Endometrial microvascular endothelial cells (primary cell): ENCODE measurements around the gene PIP4K2C. TPM values are rescaled to one million over a fixed set of nuclear protein-coding genes. Genes with fewer than 3 reads are reported as not detected.
"Not testable (repeated sequence)": the region's sequence is repeated elsewhere in the genome, so short reads cannot be mapped to it uniquely, and the experiment has no call there.

Source experiments
- in situ Hi-C: cut with HindIII; loops from 2 replicates; pipeline ENCODE4 v1.10.0; 2017; ENCODE audit warnings: low sequenced_read_pairs, low pct_unique_long_range_greater_than_20kb; ENCODE audit errors: inconsistent ontology term
- total RNA-seq: library from RNA; depleted of rRNA; stranded (reverse); fragments of >200 nt; gene quantifications from one replicate; pipeline ENCODE4 v1.2.3, GENCODE V29; 2015; ENCODE audit errors: inconsistent ontology term

Gene PIP4K2C
- total RNA-seq, 1 donor from 2014 or later: 12.5 TPM

DNA sequence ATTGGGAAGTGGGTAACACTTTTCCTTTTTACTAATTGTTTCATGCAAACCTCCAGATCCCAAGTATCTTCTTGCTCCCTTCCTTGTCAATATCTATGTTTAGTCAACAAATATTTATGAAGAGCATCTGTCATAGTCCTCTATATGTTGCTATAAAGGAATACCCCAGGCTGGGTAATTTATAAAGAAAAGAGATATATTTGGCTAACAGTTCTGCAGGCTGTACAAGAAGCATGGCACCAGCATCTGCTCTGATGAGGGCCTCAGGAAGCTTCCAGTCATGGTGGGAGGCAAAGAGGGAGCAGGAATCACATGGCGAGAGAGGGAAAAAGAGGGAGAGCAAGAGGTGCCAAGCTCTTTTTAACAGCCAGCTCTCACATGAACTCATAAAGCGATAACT, 36.5 kb upstream of the PIP4K2C start:
- in situ Hi-C loops: no loop called here

DNA sequence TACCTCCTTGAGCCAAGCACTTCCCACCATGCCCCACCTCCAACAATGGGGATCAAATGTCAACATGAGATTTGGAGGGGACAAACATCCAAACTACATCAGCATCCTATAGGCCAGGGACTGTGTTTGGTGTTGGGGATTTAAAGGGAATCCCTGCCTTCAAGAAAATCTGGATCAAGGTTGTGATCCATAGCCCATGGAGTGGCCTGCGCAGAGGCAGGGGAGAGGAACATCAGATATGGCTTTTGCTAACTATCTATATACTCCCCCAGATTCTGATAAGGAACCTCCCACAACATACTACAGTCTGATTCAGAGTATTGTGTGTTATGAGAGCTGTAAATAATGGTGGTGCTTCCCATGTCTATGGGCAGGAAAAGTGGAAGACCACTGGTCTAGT, 36.1 kb upstream of the PIP4K2C start:
- in situ Hi-C loops: no loop called here

DNA sequence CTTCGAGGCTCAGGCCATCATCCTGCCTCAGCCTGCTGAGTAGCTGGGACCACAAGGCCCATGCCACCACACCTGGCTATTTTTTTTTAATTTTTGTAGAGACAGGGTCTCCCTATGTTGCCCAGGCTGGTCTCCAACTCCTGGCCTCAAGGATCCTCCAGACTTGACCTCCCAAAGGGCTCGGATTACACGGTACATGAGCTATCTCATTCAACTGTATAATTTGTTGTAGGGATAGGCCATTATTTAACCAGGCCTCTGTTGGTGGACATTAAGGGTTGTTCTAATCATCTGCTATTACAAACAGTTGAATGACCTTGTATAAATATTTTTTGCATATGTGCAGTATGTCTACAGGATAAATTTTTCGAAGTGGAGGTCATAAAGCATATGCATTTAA, 32.1 kb upstream of the PIP4K2C start:
- in situ Hi-C loops: no loop called here

DNA sequence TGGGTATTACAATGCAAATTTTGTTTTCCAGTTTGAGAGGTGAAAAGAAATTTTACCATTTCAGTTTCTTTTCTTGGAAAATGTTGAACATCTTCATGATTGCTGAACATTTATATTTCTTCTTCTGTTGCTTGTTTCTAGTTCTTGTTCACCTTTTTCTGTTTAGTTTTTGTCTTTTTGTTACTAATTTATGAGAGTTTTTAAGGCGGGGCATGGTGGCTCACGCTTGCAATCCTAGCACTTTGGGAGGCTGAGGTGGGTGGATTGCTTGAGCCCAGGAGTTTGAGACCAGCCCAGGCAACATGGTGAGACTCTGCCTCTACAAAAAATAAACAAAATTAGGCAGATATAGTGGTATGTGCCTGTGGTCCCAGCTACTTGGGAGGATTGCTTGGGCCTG, 30.5 kb upstream of the PIP4K2C start:
- in situ Hi-C loops: no loop called here

DNA sequence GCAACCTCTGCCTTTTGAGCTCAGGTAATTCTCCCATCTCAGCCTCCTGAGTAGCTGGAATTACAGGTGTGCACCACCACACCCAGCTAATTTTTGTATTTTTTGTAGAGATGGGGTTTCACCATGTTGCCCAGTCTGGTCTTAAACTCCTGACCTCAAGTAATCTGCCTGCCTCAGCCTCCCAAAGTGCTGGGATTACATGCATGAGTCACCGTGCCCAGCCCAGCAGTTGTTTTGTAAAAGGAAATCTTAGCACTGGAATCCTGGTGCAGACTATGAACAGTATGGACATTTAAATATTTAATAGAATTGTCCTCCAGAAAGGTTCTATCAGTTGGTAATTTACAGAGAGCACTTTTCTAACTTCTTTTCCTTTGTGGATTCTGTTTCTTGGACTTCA, 29.9 kb upstream of the PIP4K2C start:
- in situ Hi-C loops: not testable (repeated sequence)

DNA sequence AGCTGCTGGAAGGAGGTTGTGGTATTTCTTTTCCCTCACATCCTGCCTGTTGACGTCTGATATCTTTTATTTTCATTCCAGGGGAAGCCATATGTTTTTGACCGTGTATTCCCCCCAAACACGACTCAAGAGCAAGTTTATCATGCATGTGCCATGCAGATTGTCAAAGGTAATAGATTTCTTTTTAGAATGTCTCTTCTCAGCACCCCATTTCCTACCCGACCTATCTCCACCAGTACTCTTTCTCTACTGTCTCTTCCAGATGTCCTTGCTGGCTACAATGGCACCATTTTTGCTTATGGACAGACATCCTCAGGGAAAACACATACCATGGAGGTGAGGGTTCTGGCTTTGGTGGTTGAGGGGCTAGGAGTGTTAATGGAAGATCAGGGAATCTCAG, 27.6 kb upstream of the PIP4K2C start:
- in situ Hi-C loops: no loop called here

DNA sequence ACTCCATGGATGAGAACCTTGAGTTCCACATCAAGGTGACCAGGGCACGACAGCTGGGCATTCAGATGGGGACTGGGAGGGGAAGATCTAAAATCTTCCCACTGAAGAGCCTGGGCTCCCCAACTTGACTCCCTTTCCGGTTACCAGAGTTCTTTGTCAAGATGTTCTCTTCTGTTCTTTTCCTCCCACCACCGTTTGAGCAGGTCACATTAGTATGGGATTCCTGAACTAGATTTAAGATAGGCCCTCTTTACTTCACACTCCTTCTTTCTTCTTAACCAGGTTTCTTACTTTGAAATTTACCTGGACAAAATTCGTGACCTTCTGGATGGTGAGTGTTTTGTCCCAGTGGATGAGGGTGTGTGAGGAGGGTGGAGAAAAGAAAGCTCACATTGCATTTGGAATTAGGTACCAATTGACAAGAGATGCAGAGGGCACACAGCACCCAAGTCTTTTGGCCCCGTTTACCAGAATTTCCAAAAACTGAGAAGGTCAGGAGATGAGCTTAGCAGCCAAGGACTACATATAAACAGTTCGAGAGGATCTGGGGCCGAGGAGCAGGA, 26.7 kb upstream of the PIP4K2C start:
- in situ Hi-C loops: no loop called here

DNA sequence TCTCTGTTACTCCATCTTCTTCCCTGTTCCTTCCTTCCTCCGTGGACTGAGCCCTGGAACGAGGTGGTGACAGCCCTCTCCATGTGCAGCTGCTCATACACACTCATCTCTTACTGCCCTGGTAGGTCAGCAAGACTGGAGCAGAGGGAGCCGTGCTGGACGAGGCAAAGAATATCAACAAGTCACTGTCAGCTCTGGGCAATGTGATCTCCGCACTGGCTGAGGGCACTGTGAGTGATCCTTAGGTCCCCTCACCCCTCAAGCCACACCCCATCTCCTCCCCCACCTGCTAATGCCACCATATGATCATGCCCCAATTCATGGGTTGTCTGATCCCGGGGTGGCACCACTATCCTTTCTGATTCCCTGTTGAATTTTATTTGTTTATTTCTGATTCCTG, 22.2 kb upstream of the PIP4K2C start:
- in situ Hi-C loops: no loop called here

DNA sequence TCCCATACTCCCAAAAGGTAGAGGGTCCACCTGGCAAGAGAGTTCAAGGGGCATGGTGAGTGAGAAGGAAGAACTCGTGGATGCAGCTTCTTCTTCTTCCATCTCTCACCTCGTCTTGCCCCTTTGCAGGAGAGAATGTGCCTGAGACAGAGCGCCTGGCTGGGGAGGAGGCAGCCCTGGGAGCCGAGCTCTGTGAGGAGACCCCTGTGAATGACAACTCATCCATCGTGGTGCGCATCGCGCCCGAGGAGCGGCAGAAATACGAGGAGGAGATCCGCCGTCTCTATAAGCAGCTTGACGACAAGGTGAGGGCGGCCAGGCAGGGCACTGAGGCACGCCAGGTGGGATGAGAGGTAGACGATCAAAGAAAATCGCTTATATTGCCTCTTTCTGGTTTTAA, 21.1 kb upstream of the PIP4K2C start:
- in situ Hi-C loops: no loop called here

DNA sequence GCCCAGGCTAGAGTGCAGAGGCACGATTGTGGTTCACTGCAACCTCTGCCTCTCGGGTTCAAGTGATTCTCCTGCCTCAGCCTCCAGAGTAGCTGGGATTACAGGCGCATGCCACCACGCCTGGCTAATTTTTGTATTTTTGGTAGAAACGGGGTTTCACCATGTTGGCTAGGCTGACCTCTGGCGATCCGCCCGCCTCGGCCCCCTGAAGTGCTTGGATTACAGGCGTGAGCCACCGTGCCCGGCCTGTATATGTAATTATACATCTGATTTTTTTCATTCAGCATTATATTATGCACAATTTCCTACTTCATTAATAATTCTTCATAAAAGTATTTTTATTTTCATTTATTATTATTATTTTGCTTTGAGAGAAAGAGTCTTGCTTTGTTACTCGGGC, 20.6 kb upstream of the PIP4K2C start:
- in situ Hi-C loops: not testable (repeated sequence)

DNA sequence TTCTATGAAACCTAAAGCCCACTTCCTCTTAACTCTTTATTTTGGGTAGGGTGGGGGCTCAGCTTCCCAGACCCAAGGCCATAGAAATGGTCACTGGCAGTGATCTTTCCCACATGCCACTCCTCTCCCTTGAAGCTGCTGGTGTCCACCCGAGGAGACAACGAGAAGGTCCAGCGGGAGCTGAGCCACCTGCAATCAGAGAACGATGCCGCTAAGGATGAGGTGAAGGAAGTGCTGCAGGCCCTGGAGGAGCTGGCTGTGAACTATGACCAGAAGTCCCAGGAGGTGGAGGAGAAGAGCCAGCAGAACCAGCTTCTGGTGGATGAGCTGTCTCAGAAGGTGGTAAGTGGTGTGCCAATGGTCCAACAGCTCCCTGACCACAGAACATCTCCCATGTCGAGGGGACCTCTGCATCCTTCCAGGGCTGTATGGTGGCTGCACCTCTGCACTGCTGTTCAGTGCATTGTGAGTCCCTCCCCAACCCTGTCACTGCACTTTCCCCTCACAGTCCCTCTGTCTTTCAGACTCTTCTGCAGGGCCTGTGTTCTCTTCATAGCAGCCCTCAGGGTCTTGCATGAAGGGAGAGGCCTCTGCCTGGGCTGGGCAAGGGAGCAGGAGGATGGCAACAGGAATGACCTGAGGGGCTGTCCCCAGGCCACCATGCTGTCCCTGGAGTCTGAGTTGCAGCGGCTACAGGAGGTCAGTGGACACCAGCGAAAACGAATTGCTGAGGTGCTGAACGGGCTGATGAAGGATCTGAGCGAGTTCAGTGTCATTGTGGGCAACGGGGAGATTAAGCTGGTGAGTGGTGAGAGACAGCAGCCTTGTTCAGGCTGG, 18.8 kb upstream of the PIP4K2C start:
- in situ Hi-C loops: no loop called here

DNA sequence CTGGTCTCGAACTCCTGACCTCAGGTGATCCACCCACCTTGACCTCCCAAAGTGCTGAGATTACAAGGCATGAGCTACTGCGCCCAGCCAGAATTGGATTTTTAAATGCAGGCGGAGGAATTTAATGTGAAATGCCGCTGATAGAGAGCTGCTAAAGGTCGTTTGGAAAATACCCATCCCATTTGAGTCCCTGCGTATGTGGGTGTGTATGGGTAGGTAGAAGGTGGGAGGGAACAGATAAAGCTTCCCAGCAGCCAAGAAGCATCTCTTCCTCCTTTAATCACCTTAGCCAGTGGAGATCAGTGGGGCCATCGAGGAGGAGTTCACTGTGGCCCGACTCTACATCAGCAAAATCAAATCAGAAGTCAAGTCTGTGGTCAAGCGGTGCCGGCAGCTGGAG, 16.2 kb upstream of the PIP4K2C start:
- in situ Hi-C loops: no loop called here

DNA sequence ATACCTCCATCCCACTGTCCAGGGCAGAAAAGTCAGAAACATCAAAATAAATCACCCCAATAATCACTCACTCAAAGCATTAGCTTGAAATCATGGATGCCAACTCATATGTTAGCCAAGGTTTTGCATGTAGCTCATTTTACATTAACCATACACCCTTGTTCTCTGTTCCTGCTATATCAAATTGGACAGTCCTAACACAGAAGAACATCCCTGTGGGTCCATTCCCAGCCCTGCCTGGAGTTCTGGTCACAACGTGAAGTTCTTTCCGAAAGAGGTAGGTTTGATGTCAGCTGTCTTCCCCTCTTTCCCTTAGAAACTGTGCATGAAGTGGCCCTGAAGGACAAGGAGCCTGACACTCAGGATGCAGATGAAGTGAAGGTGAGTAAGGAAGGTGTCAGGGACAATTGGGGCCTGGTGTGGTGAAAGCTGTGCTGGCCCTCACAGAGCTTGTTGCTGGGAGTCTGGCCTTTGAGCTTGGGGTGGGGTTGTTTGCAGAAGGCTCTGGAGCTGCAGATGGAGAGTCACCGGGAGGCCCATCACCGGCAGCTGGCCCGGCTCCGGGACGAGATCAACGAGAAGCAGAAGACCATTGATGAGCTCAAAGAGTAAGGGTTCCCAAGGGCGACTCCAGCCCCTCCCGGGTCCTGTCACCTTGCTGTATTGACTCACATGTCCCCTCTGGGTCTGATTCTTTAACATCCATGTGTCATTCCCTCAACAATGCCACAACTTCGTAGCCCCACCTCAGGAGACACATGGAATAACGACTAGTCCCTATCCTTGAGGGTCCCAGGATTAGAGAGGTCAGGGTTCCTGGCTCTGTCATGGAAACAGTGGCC, 15.0 kb upstream of the PIP4K2C start:
- in situ Hi-C loops: no loop called here

DNA sequence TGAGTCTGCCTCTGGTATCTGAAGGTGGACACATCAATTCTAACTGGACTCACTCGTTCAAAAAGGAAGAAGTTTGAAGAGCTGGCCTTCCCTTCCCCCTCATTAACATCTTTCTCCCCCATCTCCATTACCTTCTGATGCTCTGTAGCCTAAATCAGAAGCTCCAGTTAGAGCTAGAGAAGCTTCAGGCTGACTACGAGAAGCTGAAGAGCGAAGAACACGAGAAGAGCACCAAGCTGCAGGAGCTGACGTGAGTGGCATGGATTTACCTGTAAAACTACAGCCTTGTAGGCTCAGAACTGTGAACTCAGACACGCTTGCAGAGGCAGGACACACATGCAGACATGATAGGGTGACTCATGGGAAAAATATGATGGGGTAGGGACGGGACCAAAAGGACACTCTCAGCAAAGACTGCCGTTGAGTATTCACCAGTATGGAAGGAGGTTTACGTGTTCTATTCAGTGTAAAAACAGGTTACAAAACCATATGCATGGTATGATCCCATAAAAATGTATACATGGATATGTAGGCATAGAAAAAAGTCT, 14.3 kb upstream of the PIP4K2C start:
- in situ Hi-C loops: no loop called here

DNA sequence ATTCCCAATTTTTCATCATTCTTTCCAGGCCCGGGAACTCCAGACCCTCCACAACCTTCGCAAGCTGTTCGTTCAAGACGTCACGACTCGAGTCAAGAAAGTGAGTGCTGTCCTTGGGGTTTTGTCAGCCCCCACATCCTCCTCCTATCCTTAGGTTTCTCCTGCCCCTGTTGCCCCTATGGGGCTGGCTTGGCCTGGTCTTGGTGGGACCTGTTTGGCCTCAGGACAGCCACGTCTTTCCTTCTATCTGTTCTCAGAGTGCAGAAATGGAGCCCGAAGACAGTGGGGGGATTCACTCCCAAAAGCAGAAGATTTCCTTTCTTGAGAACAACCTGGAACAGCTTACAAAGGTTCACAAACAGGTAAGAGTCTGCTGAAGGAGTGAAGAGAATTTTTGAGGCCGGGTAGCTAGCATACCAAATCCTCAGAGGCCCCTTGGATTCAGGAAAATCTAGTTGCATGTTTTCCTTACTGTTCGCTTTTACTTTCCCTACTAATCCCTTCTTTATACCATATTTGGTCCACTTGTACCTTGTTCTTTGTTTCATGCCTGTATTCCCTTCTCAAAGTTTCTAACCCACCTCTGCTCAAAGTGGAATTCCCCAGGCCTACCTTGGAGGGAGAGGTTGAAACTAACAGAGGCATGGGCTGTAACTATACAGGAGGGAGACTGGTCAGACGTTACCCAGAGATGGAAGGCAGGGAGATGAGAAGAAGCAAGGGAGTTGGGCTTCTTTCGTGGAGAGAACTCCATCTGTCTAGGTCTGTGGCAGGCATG, 12.8 kb upstream of the PIP4K2C start:
- in situ Hi-C loops: no loop called here

DNA sequence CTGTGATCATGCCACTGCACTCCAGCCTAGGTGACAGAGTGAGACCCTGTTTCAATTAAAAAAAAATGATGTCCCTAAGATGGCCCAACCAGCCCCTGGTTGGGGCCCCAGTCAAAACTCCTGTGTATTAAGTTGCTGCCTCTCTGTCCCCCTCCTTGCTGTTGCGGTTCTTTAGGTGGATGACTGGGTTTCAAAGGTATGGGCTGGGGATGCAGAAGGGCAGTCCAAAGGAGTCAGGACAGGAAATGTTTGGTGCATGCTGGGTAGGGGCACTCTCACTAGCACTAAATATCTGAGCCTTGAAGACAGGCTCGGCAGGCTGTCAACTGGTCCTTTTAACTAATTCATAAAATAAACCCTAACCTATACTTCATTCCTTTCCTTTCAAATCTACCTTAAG, 12.0 kb upstream of the PIP4K2C start:
- in situ Hi-C loops: no loop called here

DNA sequence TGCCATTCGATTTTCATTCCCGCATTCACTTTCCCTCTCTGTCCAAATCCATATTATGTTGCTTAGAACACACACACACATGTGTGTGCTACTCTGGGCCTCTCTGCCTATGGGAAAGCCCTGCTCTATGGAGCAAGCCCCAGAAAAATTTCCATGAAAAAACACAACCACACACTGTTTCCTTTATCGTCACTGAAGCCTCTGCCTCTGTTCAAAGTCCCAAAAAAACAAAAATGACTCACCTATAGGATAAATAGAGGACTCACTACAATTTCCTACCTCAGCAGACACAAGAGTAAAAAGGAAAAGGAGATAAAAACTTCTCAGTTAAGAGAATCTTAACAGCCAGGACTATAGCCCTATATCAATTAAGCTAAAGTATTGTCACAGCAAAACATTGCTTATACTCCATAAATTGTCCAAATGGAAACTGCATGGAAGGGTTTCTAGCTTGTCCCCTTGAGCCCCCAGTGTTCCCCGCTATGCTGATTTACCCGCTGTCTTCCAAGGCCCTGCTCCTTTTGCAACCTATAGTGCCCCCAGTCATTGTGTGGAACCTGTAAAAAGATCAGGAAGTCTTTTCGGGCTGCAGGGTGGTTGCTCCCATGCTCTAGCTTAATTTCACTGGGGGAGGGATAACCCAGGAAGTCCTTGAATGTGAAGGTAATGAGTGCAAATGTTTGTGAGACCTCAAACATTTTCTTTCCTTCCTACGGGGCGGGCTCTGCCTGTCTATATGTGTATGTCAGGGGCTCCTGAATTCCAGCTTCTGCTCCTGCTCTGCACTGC, 11.1 kb upstream of the PIP4K2C start:
- in situ Hi-C loops: no loop called here

DNA sequence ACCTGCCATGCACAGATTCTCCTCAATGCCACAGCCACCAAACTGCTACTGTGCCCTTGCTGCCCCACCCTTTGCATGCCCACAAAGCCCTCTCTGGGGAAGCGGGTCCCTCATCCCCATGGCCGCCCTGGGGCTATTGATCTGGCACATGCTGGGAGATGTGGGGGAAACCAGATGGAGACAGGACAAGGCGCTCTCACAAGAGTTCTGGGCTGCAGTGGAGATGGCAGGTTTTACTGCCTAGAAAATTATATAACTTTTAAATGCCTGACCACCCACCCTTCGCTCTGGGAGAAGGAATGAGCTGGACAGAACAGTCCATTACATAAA, 10.6 kb upstream of the PIP4K2C start:
- in situ Hi-C loops: no loop called here
